Measurements from ENCODE around the gene SIK1. TPM values are rescaled to one million over a fixed set of nuclear protein-coding genes. Genes with fewer than 3 reads are reported as not detected.
"Not testable (repeated sequence)": the region's sequence is repeated elsewhere in the genome, so short reads cannot be mapped to it uniquely, and the experiment has no call there.

SIK1 gene
- polyA plus RNA-seq, 3 donors, result 0.64 to 66.4 (median 1.8) TPM

- H4K20me1 ChIP-seq (ENCODE audit: insufficient read depth, low read length); H3K4me1 ChIP-seq (ENCODE audit: control insufficient read depth in 1 of 2, insufficient read depth in 2 of 2, low read length in 2 of 2); H3K9me3 Mint-ChIP-seq; H2AFZ ChIP-seq (ENCODE audit: insufficient read depth, low read depth, low read length, poor library complexity, severe bottlenecking); H3K36me3 ChIP-seq (replicated peaks in 1 of 2; ENCODE audit: control insufficient read depth in 1 of 2, insufficient read depth in 2 of 2, low read length in 2 of 2); H3K36me3 Mint-ChIP-seq; H3K4me1 Mint-ChIP-seq; H3K27me3 Mint-ChIP-seq (ENCODE audit: low read depth in 3 of 3); H3K4me3 Mint-ChIP-seq; H3K27ac Mint-ChIP-seq; H3K4me2 ChIP-seq (replicated peaks; ENCODE audit: extremely low read depth, low read length, poor library complexity, severe bottlenecking); H3K27me3 ChIP-seq (ENCODE audit: control insufficient read depth in 2 of 2, insufficient read depth in 2 of 2, low read length in 2 of 2); H3K9me3 ChIP-seq (replicated peaks in 1 of 2; ENCODE audit: control insufficient read depth in 1 of 2, insufficient read depth in 1 of 2, low read length in 2 of 2); DNase-seq; intact Hi-C loops (cut with micrococcal nuclease); H3K27ac ChIP-seq (ENCODE audit: low read depth in 1 of 2, low read length in 2 of 2); H3K9ac ChIP-seq (ENCODE audit: insufficient read depth, low read length, poor library complexity, severe bottlenecking); H3K4me3 ChIP-seq (replicated peaks in 1 of 3; ENCODE audit: low read depth in 2 of 3, low read length in 3 of 3); H3K79me2 ChIP-seq (ENCODE audit: insufficient read depth, low read length): not testable (repeated sequence)
- no CpG with 5 or more reads among the region's 13 CpGs for WGBS (ENCODE audit: insufficient coverage)
These were observed 33.5 kb upstream of the SIK1 start for GRCh38 chr21:43460475-43460874.

GRCh38 chr21:43458995-43459394, 32.1 kb upstream of the SIK1 start:
- H3K9me3 ChIP-seq (replicated peaks in 1 of 2; ENCODE audit: control insufficient read depth in 1 of 2, insufficient read depth in 1 of 2, low read length in 2 of 2); H3K4me2 ChIP-seq (replicated peaks; ENCODE audit: extremely low read depth, low read length, poor library complexity, severe bottlenecking); H3K4me1 ChIP-seq (ENCODE audit: control insufficient read depth in 1 of 2, insufficient read depth in 2 of 2, low read length in 2 of 2); H3K9me3 Mint-ChIP-seq; H3K9ac ChIP-seq (ENCODE audit: insufficient read depth, low read length, poor library complexity, severe bottlenecking); H3K27ac ChIP-seq (ENCODE audit: low read depth in 1 of 2, low read length in 2 of 2); H3K27me3 ChIP-seq (ENCODE audit: control insufficient read depth in 2 of 2, insufficient read depth in 2 of 2, low read length in 2 of 2); H3K4me3 Mint-ChIP-seq; H3K79me2 ChIP-seq (ENCODE audit: insufficient read depth, low read length); H3K36me3 Mint-ChIP-seq; H2AFZ ChIP-seq (ENCODE audit: insufficient read depth, low read depth, low read length, poor library complexity, severe bottlenecking); intact Hi-C loops (cut with micrococcal nuclease); H3K4me3 ChIP-seq (replicated peaks in 1 of 3; ENCODE audit: low read depth in 2 of 3, low read length in 3 of 3); DNase-seq; H3K36me3 ChIP-seq (replicated peaks in 1 of 2; ENCODE audit: control insufficient read depth in 1 of 2, insufficient read depth in 2 of 2, low read length in 2 of 2); H3K27me3 Mint-ChIP-seq (ENCODE audit: low read depth in 3 of 3); H4K20me1 ChIP-seq (ENCODE audit: insufficient read depth, low read length); H3K4me1 Mint-ChIP-seq: not testable (repeated sequence)
- peak overlapping the region in 1 of 7 donors; percentile 17 for H3K27ac Mint-ChIP-seq
- no CpG with 5 or more reads among the region's 12 CpGs for WGBS (ENCODE audit: insufficient coverage)

GRCh38 chr21:43456616-43457314, 29.8 kb upstream of the SIK1 start:
- H3K27me3 Mint-ChIP-seq (ENCODE audit: low read depth in 3 of 3); H2AFZ ChIP-seq (ENCODE audit: insufficient read depth, low read depth, low read length, poor library complexity, severe bottlenecking); H3K27ac ChIP-seq (ENCODE audit: low read depth in 1 of 2, low read length in 2 of 2); H3K9me3 Mint-ChIP-seq; H3K4me1 Mint-ChIP-seq; H3K4me1 ChIP-seq (ENCODE audit: control insufficient read depth in 1 of 2, insufficient read depth in 2 of 2, low read length in 2 of 2); H3K4me3 Mint-ChIP-seq; intact Hi-C loops (cut with micrococcal nuclease); H3K4me2 ChIP-seq (replicated peaks; ENCODE audit: extremely low read depth, low read length, poor library complexity, severe bottlenecking); H3K36me3 ChIP-seq (replicated peaks in 1 of 2; ENCODE audit: control insufficient read depth in 1 of 2, insufficient read depth in 2 of 2, low read length in 2 of 2); H3K27ac Mint-ChIP-seq; H3K9ac ChIP-seq (ENCODE audit: insufficient read depth, low read length, poor library complexity, severe bottlenecking); H4K20me1 ChIP-seq (ENCODE audit: insufficient read depth, low read length); H3K79me2 ChIP-seq (ENCODE audit: insufficient read depth, low read length); H3K27me3 ChIP-seq (ENCODE audit: control insufficient read depth in 2 of 2, insufficient read depth in 2 of 2, low read length in 2 of 2); H3K4me3 ChIP-seq (replicated peaks in 1 of 3; ENCODE audit: low read depth in 2 of 3, low read length in 3 of 3); H3K36me3 Mint-ChIP-seq; H3K9me3 ChIP-seq (replicated peaks in 1 of 2; ENCODE audit: control insufficient read depth in 1 of 2, insufficient read depth in 1 of 2, low read length in 2 of 2); DNase-seq: not testable (repeated sequence)
- WGBS (ENCODE audit: insufficient coverage), result no CpG with 5 or more reads among the region's 33 CpGs

- H3K4me1 Mint-ChIP-seq; H3K9me3 ChIP-seq (replicated peaks in 1 of 2; ENCODE audit: control insufficient read depth in 1 of 2, insufficient read depth in 1 of 2, low read length in 2 of 2); H3K4me1 ChIP-seq (ENCODE audit: control insufficient read depth in 1 of 2, insufficient read depth in 2 of 2, low read length in 2 of 2); DNase-seq; H3K4me3 ChIP-seq (replicated peaks in 1 of 3; ENCODE audit: low read depth in 2 of 3, low read length in 3 of 3); H3K79me2 ChIP-seq (ENCODE audit: insufficient read depth, low read length); H3K27ac ChIP-seq (ENCODE audit: low read depth in 1 of 2, low read length in 2 of 2); H3K27me3 Mint-ChIP-seq (ENCODE audit: low read depth in 3 of 3); H3K36me3 Mint-ChIP-seq; H4K20me1 ChIP-seq (ENCODE audit: insufficient read depth, low read length); H3K27me3 ChIP-seq (ENCODE audit: control insufficient read depth in 2 of 2, insufficient read depth in 2 of 2, low read length in 2 of 2); H3K9me3 Mint-ChIP-seq; H3K4me2 ChIP-seq (replicated peaks; ENCODE audit: extremely low read depth, low read length, poor library complexity, severe bottlenecking); H3K36me3 ChIP-seq (replicated peaks in 1 of 2; ENCODE audit: control insufficient read depth in 1 of 2, insufficient read depth in 2 of 2, low read length in 2 of 2); H3K9ac ChIP-seq (ENCODE audit: insufficient read depth, low read length, poor library complexity, severe bottlenecking); H3K4me3 Mint-ChIP-seq; intact Hi-C loops (cut with micrococcal nuclease); H2AFZ ChIP-seq (ENCODE audit: insufficient read depth, low read depth, low read length, poor library complexity, severe bottlenecking); H3K27ac Mint-ChIP-seq: not testable (repeated sequence)
- WGBS (ENCODE audit: insufficient coverage), result no CpG with 5 or more reads among the region's 12 CpGs
These were observed 28.8 kb upstream of the SIK1 start for GRCh38 chr21:43455717-43456116.
